ENCODE results near the gene AK5. TPM values are rescaled to one million over a fixed set of nuclear protein-coding genes. Genes with fewer than 3 reads are reported as not detected.

The AK5 gene
- total RNA-seq, 4 donors from 2014 or later, result 16.7 to 21.3 (median 20.0) TPM

- Histone ChIP-seq H3K27me3 (no peaks in the 10 kb centered on the region), H3K27ac (no peak overlapping the region), H3K9me3 (no peaks in the 10 kb centered on the region), H3K36me3 (no peaks in the 10 kb centered on the region), H3K4me1 (no peaks in the 10 kb centered on the region), H3K4me3 (no peak overlapping the region)
- 82 to 85% methylated on average over 2 of the region's 2 CpGs for WGBS, 2 donors
- TF ChIP-seq EP300 (IDR thresholded peaks at IDR 0.05), result no peak
- no peak for TF ChIP-seq CTCF (IDR thresholded peaks at IDR 0.05)
- TF ChIP-seq POLR2A (IDR thresholded peaks at IDR 0.05), result no peak
- no peak for DNase-seq (ENCODE audit: low spot score in 2 of 2)
Measured at GRCh38 chr1:77333501-77333900, 51.7 kb downstream of the AK5 start.

- DNase-seq (ENCODE audit: low spot score in 2 of 2), result no peak
- H3K4me3 ChIP-seq, result no peak overlapping the region
- no peaks in the 10 kb centered on the region for H3K4me1 ChIP-seq
- no peak overlapping the region for H3K27ac ChIP-seq
- no peaks in the 10 kb centered on the region for H3K9me3 ChIP-seq
- TF ChIP-seq CTCF (IDR thresholded peaks at IDR 0.05) (no peak), POLR2A (IDR thresholded peaks at IDR 0.05) (no peak), EP300 (IDR thresholded peaks at IDR 0.05) (no peak)
- no peaks in the 10 kb centered on the region for H3K27me3 ChIP-seq
- H3K36me3 ChIP-seq, result no peaks in the 10 kb centered on the region
Measured at GRCh38 chr1:77336729-77337128, 54.9 kb downstream of the AK5 start.

- Histone ChIP-seq H3K27me3 (no peaks in the 10 kb centered on the region), H3K36me3 (no peaks in the 10 kb centered on the region), H3K9me3 (no peaks in the 10 kb centered on the region), H3K4me1 (no peaks in the 10 kb centered on the region), H3K4me3 (no peak overlapping the region), H3K27ac (no peak overlapping the region)
- WGBS, 2 donors, result 89 to 93% methylated on average over 1 of the region's 1 CpG
- no peak for TF ChIP-seq POLR2A (IDR thresholded peaks at IDR 0.05)
- TF ChIP-seq CTCF (IDR thresholded peaks at IDR 0.05), result no peak
- TF ChIP-seq EP300 (IDR thresholded peaks at IDR 0.05), result no peak
- DNase-seq (ENCODE audit: low spot score in 2 of 2), result no peak
Measured at GRCh38 chr1:77339326-77339725, 57.5 kb downstream of the AK5 start.

- no peak for DNase-seq (ENCODE audit: low spot score in 2 of 2)
- H3K27me3 ChIP-seq, result no peaks in the 10 kb centered on the region
- H3K4me3 ChIP-seq, result no peak overlapping the region
- no peak for TF ChIP-seq EP300 (IDR thresholded peaks at IDR 0.05)
- H3K4me1 ChIP-seq, result no peaks in the 10 kb centered on the region
- WGBS, 2 donors, result 91 to 94% methylated on average over 4 of the region's 4 CpGs
- no peaks in the 10 kb centered on the region for H3K9me3 ChIP-seq
- H3K36me3 ChIP-seq, result no peaks in the 10 kb centered on the region
- no peak overlapping the region for H3K27ac ChIP-seq
Measured at GRCh38 chr1:77341195-77341594, 59.4 kb downstream of the AK5 start.

GRCh38 chr1:77342745-77343144 is 60.9 kb downstream of the AK5 start:
- no peak for DNase-seq (ENCODE audit: low spot score in 2 of 2)
- no peaks in the 10 kb centered on the region for H3K9me3 ChIP-seq
- H3K4me3 ChIP-seq, result no peak overlapping the region
- H3K36me3 ChIP-seq, result no peaks in the 10 kb centered on the region
- no peaks in the 10 kb centered on the region for H3K4me1 ChIP-seq
- TF ChIP-seq POLR2A (IDR thresholded peaks at IDR 0.05) (no peak), CTCF (IDR thresholded peaks at IDR 0.05) (no peak), EP300 (IDR thresholded peaks at IDR 0.05) (no peak)
- H3K27me3 ChIP-seq, result no peaks in the 10 kb centered on the region
- no peak overlapping the region for H3K27ac ChIP-seq

- Histone ChIP-seq H3K4me3 (no peak overlapping the region), H3K27me3 (no peaks in the 10 kb centered on the region), H3K4me1 (no peaks in the 10 kb centered on the region), H3K27ac (no peak overlapping the region), H3K36me3 (no peaks in the 10 kb centered on the region), H3K9me3 (no peaks in the 10 kb centered on the region)
- WGBS, 2 donors, result 69 to 70% methylated on average over 6 of the region's 6 CpGs
- no peak for DNase-seq (ENCODE audit: low spot score in 2 of 2)
- no peak for TF ChIP-seq POLR2A (IDR thresholded peaks at IDR 0.05)
- TF ChIP-seq CTCF (IDR thresholded peaks at IDR 0.05), result no peak
- no peak for TF ChIP-seq EP300 (IDR thresholded peaks at IDR 0.05)
Measured at GRCh38 chr1:77347646-77348045, 65.8 kb downstream of the AK5 start.

Data from tibial nerve (tissue), 4 donors.